C4-2B (cell line): ENCODE results near the gene KCNK7.

Experiments used
- CTCF ChIP-seq: fragments of 450-650 bp; conservative IDR thresholded peaks from 2 replicates; pipeline ENCODE4 v1.5.1; 2017; ENCODE audit warnings: mild to moderate bottlenecking
- ZFX ChIP-seq: fragments of 450-650 bp; IDR thresholded peaks from 2 replicates; pipeline ENCODE4 v1.6.1; 2017

- TF ChIP-seq CTCF (no peak), ZFX (no peak)
Measured at GRCh38 chr11:65634109-65634436, 38.5 kb upstream of the KCNK7 start.
